Hepatocyte (in vitro differentiated cells): ENCODE results near the gene CP.

ENCODE experiments used
- CTCF ChIP-seq: fragments of 200-600 bp; sonication (generic); IDR thresholded peaks from 2 replicates; pipeline ENCODE4 v1.5.1; 2016; ENCODE audit warnings: antibody characterized with exemption, mild to moderate bottlenecking; ENCODE audit not compliant: poor library complexity
- EZH2 ChIP-seq: fragments of 200-600 bp; sonication (generic); IDR thresholded peaks from 2 replicates; pipeline ENCODE4 v1.6.1; 2016; ENCODE audit warnings: antibody characterized with exemption, mild to moderate bottlenecking, borderline replicate concordance
- EZH2phosphoT487 ChIP-seq: fragments of 200-600 bp; sonication (generic); IDR thresholded peaks from one replicate; pipeline ENCODE4 v1.6.1; 2018; ENCODE audit warnings: antibody characterized with exemption, mild to moderate bottlenecking, low read depth, moderate library complexity; ENCODE audit not compliant: unreplicated experiment, severe bottlenecking

DNA sequence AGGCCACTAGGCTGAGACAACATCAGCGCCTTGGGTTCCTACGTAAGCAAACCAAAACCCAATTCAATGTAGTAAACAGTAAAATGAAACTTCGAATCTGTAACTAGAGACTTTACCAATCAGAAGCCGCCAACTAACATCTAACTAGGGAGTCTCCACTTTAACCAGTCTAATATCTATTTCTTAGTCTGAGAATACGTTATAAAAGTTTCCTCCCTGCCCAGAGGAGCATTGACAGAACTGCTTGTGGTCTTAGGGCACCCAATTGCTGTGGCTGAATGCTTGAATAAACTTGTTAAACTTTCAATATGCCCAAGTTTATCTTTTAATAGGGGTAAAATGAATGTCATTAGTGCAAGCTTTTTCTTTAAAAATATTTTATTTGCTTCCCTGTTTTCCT, 4.3 kb downstream of the CP start:
- TF ChIP-seq CTCF, result no peak
- no peak for TF ChIP-seq EZH2phosphoT487
- TF ChIP-seq EZH2, result no peak
